ENCODE measurements around the gene SPACA7. TPM values are rescaled to one million over a fixed set of nuclear protein-coding genes. Genes with fewer than 3 reads are reported as not detected.

The SPACA7 gene
- total and polyA plus RNA-seq, 2 of the 13 experiments (the other 11 are each of a cell fraction or from before 2014, with no cell fraction given) = not detected

GRCh38 chr13:112368883-112369282 is 7.3 kb upstream of the SPACA7 start:
- Histone ChIP-seq H3K4me3 (replicated peaks in 1 of 3; ENCODE audit: insufficient read depth in 1 of 3, low read depth in 2 of 3, low read length in 3 of 3) (no peak overlapping the region), H3K9me3 (ENCODE audit: low read length) (no peaks in the 10 kb centered on the region), H3K9ac (ENCODE audit: insufficient read depth, low read depth, low read length) (no peak overlapping the region), H2AFZ (ENCODE audit: low read length) (no peak overlapping the region), H3K4me1 (ENCODE audit: insufficient read depth, low read length) (no peaks in the 10 kb centered on the region), H3K27me3 (ENCODE audit: control insufficient read depth in 1 of 2, insufficient read depth in 2 of 2, low read length in 2 of 2) (peaks cover 2 to 7% of the 10 kb centered on the region in 2 experiments; a peak in 3 of 5 replicates), H3K36me3 (replicated peaks in 1 of 2; ENCODE audit: control insufficient read depth in 1 of 2, insufficient read depth in 2 of 2, low read length in 2 of 2) (no peaks in the 10 kb centered on the region), H3K27ac (ENCODE audit: extremely low read length, insufficient read depth, low read length) (no peak overlapping the region), H3K79me2 (ENCODE audit: insufficient read depth, low read length) (no peaks in the 10 kb centered on the region), H3K4me2 (ENCODE audit: low read depth, low read length) (no peak overlapping the region), H4K20me1 (ENCODE audit: insufficient read depth, low read length) (no peaks in the 10 kb centered on the region)
- in situ Hi-C loops (cut with HindIII; ENCODE audit: extremely low pct_ligation_motif_present, low pct_unique_long_range_greater_than_20kb) = no loop called here
- 45% methylated on average over 8 of the region's 8 CpGs for WGBS (ENCODE audit: low lambda C conversion rate)
- no peak for FAIRE-seq
- TF ChIP-seq ZFP62 (CRISPR knock-in tag; IDR thresholded peaks at IDR 0.05) = no peak
- no peak for TF ChIP-seq MATR3 (CRISPR knock-in tag; IDR thresholded peaks at IDR 0.05)
- no peak for TF ChIP-seq HDAC6 (IDR thresholded peaks at IDR 0.05; ENCODE audit: low read depth, low read length)
- TF ChIP-seq ZNF724P (CRISPR knock-in tag; IDR thresholded peaks at IDR 0.05; ENCODE audit: borderline replicate concordance) = no peak
- TF ChIP-seq ZFP82 (CRISPR knock-in tag; IDR thresholded peaks at IDR 0.05; ENCODE audit: borderline replicate concordance) = no peak
- no peak for TF ChIP-seq MTF1 (CRISPR knock-in tag; IDR thresholded peaks at IDR 0.05)
- no peak for TF ChIP-seq ZNF451 (CRISPR knock-in tag; IDR thresholded peaks at IDR 0.05)
- TF ChIP-seq ZIK1 (CRISPR knock-in tag; IDR thresholded peaks at IDR 0.05; ENCODE audit: borderline replicate concordance, low read depth) = no peak
- no peak for TF ChIP-seq KDM1A (CRISPR knock-in tag; IDR thresholded peaks at IDR 0.05)
- TF ChIP-seq ZNF431 (CRISPR knock-in tag; IDR thresholded peaks at IDR 0.05; ENCODE audit: borderline replicate concordance, low read depth) = no peak
- no peak for TF ChIP-seq KAT7 (CRISPR knock-in tag; IDR thresholded peaks at IDR 0.05; ENCODE audit: borderline replicate concordance)
- no peak for TF ChIP-seq ZNF317 (CRISPR knock-in tag; IDR thresholded peaks at IDR 0.05)
- TF ChIP-seq, protein P1, sequence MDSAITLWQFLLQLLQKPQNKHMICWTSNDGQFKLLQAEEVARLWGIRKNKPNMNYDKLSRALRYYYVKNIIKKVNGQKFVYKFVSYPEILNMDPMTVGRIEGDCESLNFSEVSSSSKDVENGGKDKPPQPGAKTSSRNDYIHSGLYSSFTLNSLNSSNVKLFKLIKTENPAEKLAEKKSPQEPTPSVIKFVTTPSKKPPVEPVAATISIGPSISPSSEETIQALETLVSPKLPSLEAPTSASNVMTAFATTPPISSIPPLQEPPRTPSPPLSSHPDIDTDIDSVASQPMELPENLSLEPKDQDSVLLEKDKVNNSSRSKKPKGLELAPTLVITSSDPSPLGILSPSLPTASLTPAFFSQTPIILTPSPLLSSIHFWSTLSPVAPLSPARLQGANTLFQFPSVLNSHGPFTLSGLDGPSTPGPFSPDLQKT (CRISPR knock-in tag; IDR thresholded peaks at IDR 0.05; ENCODE audit: borderline replicate concordance) = no peak
- TF ChIP-seq ZNF772 (CRISPR knock-in tag; IDR thresholded peaks at IDR 0.05) = no peak
- no peak for TF ChIP-seq TGIF2 (CRISPR knock-in tag; IDR thresholded peaks at IDR 0.05)
- no peak for TF ChIP-seq FLYWCH1 (CRISPR knock-in tag; IDR thresholded peaks at IDR 0.05)
- no peak for TF ChIP-seq MIER3 (CRISPR knock-in tag; IDR thresholded peaks at IDR 0.05; ENCODE audit: borderline replicate concordance)
- no peak for TF ChIP-seq HNRNPLL (IDR thresholded peaks at IDR 0.05; ENCODE audit: low read depth, low read length, poor library complexity, severe bottlenecking)
- ATAC-seq = no peak
- ChIA-PET CTCF (ENCODE audit: low intra/inter-chr PET ratio, low total read pairs) (no interaction called here), POLR2A (no interaction called here)
- no TSS peak for BruUV-seq (replicated peaks)
- intact Hi-C loops (cut with micrococcal nuclease; ENCODE audit: unreplicated experiment) = no loop called here
- no peak for DNase-seq (ENCODE audit: low spot score)

All from HepG2 (cell line).